NCI-H1417 treated with DMSO at 0.1 percent for 48 hours (cell line): Measurements from ENCODE around the gene MAP7D1.

ENCODE experiments used
- DNase-seq: peaks from one replicate; lab custom pipeline; 2025; lab: John Stamatoyannopoulos, UW

MAP7D1 gene

DNA sequence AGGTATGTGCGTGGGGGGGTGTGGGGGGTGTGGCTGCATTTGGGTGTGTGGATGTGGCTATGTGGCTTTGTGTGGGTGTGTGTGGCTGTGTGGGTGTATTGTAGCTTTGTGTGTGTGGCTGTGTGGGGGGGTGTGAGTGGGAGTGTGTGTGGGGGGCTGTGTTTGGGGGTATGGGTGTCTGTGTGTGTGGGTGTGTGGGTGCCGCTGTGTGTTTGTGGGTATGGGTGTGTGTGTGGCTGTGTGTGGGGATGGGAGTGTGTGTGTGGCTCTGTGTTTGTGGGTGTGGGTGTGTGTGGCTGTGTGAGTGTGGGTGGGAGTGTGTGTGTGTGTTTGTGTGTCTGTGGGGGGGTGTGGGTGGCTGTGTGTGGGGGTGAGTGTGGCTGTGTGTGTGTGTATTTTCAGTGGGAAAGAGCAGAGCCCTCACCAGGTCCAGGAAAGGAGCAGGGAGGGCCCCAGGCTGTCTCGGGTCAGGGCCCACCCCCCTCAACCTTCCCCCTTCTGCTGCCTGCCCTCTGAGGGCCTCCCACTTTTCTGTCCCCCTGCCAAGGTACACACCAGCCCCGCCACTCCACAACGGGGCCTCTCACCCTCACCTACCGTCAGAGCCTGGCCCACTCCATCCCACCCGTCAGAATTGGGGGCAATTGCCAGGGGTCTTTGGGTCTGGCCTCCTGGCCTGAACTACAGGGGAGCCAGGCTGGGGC, 29.0 kb upstream of the MAP7D1 start:
- DNase-seq, result no peak

DNA sequence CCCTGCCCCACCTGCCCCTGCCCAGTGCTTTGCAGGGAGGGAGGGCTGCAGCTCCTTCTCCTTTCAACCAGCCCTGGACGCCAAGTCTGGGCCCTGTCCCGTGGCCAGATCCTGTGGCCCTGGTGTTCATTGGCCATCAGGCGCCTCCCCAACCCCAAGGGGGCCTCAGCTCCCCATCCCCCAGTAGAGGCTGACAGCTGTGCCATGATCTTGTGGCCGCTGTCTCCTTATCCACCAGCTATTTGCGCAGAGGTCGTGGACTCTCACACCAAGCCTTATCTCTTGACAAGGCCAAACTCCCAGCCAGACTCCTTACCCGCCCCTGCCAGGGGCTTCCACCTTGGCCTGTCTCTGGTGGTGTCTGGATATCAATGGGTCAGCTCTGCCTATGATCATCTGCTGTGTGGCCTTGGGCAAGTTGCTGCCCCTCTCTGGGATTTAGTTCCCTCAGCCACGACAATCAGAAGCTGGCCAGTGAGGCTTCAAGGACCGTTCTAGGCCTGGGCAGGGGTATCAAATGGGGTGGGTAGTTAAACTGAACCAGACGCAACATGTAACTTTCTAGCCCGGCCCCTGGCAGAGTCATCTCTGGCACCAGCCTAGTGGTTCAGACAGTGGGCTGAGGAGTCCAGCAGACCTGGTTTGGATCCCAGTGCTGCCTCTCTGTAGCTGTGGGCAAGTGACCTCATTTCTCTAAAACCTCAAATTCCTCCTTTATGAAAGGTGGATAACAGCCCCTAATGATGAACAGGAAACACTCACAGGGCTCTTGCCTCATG, 27.6 kb upstream of the MAP7D1 start:
- no peak for DNase-seq

DNA sequence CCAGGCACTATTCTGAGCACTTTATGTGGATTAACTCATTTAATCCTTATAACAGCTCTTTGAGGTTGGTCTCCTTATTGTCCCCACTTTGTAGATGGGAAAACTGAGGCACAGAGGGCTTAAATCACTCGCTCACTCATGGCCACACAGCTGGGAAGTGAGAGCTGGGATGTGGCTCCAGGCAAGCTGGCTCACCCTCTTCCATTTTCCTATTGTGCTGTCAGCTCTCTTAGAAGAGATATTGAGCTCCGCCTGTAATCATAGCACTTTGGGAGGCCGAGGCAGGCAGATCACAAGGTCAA, 27.1 kb upstream of the MAP7D1 start:
- DNase-seq, result no peak

DNA sequence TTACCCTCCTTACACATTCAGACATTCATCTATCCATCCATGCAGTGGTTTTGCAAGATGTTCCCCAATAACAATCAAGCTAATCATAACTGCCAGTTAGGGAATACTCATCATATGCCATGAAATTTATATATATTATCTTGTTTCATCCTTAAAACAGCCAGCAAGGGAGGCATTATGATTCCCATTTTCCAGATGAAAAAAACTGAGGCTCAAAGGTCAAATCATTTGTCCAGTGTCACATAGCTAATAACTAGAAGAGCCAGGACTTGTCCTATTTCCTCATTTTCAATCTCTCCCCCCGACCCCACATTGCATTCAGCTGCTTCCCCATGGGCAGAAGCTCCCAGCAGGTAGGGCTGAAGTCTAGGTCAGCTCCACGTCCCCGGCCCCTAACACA, 23.9 kb upstream of the MAP7D1 start:
- no peak for DNase-seq

DNA sequence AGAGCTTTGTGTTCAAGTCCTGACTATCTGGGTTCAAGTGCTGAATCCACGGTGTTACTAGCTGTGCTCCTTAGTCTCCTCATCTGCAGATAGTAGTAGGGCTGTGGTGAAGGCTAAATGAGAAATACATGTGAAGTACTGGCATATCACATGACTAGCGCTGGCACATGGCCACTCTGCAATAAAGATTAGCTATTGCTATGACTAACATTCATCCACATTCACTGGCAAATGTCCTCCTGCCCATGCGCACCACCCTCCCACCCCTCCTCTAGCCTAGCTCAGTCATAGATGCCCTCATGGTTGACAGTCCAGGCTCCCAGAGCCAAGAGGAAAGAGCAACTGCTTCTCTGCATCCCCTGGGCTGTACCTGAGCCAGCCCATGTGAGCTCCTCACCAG, 22.5 kb upstream of the MAP7D1 start:
- no peak for DNase-seq

DNA sequence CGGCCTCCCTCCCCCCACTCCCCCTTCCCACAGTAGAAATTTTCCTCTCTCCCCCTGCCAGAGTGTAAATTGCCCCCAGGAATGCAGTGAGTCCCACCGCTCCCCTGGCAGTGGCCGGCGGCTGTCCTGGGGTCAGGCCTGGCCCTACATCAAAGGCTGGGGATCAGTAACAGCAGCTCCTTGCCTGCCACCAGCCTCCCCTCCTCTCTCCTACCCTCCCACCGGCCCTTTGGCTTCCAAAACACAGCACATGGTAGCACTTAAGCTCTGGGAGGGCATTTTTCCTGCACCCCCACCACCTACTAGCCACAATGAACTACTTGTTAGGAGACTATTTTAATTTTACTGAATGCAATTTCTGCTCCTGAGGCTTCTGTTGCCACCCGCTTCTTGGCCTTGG, 21.9 kb upstream of the MAP7D1 start:
- DNase-seq, result no peak

DNA sequence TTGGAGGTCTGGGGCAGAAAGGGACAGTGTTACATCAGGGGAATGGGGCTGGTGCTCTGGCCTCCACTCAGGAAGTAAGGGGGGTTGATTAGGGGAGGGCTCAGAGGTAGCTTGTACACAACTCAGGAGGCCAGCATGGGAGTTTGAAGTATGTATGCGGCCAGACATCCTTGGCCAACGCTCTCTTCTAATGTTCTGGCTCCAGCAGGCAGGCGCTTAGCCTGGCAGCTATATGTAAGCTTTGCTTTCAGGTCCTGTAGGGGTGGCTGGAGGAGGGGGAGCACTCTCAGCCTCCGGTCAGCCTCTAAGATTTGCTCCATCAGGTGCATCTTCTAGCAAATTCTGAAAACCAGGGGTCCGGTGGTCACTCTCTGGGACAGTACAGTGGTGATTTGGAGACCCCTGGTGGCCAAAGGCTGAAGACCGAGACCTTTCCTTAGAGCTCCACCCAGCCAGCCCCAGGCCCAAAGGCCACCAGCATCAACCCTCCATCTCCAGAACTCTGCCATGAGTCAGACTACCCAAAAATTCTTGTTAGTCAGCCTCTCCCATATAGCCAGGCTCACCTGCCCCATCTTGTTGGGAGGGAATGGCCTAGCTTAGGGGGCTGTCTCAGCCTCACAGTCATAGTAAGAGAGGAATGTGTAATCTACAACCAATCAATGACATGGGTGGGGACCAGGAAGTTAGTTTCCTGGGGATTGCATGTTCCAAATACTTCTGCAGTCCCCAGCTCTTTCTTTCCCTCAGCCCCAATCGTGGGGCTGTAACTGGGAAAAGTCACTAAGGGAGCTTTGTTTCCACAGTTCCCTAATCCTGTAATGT, 21.2 kb upstream of the MAP7D1 start:
- no peak for DNase-seq

DNA sequence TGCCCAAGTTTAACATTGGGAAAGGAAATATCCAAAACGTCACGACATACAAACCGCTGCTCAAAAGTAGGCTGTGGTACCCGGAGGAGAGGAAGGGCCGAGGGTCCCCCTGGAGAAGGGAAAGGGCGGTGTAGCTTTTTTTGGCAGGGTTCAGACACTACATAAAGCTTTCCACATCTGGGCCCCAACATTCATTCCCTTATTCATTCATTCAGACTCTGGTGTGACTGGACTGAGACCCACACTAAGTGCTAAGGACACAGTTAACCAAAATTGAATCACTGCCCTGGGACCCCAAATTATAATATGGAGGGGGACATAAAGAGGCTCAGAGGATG, 20.7 kb upstream of the MAP7D1 start:
- no peak for DNase-seq

DNA sequence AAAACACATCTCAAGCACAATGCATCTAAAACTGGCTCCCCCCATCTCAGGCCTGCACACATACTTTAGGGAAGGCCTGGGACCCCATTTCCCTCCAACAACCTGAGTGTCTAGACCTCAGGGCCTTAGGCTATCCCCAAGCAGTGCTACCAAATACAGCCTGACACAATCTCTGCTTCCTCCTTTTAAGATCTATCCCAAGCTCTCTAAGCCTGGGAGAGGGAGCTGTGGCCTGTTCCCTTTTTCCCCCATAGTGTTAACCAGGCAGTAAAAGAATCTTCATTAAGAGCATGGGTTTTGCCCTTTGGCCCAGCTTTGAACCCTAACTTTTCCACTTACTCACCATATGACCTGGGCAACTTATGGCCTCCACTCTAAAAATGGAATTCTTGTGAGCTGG, 20.2 kb upstream of the MAP7D1 start:
- DNase-seq, result no peak

DNA sequence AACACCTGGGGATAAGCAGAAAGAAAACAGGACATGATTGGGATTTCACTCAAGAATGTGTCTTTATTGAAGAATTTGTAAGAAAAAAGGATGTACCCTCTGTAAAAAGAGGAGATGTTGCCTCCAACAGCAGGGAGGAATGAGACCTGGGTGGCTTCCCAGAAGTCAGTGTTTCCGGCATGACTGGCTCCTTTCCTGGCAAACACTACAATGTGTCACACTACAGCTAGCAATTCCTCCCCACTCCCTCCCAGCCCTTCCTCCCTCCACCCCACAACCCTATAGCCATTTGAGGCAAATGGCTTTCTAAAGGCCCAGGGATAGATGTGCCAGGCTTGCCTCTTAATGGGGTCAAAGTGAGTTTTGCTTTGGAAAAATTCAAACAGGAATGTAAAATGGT, 19.4 kb upstream of the MAP7D1 start:
- DNase-seq, result no peak

DNA sequence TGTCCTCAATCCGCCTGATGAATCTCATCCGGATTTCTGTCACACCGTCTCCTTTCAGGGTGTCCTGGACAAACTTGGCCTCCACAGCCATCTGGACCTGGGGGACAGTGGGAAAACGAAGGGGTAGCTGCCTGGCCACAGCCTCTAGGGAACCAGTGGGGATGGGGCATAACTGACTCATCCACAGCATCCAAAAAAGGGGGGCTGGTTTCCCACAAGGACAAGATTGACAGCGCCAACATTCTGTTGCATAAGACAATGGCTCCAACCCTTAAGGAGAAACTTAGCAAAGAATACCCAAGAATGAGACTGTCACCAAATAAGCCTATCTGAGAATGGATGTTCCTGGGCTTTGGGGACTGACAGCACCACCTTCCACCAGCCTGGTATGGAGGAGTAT, 18.7 kb upstream of the MAP7D1 start:
- no peak for DNase-seq

DNA sequence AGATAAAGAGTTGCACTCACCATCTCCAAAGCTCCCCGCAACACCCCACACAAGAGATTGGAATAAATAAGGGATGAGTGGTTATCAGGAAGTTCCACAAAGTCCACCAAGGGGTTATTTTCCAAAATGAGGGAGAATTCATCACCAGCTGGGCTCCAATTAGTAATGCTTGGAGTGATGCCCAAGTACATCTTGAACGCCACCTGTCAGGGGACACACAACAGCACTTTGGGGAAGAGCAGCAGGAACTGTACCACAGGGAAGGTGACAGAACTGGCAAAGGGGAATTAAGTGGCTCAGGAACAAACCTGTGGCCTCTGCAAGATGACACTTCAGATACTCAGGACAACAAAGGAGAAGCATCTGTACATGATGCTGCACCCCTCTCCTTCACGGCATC, 18.2 kb upstream of the MAP7D1 start:
- no peak for DNase-seq

DNA sequence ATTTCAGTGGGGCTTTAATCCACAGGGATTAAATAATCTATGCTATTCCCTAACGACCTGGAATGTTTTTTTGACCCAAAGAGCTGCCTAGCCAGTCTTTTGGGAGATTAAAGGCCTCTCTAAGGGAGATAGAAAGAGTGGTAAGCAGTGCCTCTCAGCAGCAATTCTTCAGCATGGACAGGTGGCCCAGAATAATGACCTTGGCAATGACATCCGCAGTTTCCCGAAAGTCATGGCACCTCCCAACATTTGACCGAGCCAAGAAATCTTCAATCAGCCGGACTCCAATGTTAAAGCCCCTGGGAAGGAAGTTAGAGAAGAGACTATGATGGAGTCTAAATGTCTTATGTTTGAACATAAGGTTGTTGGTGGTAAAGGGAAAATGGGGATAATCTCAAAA, 16.4 kb upstream of the MAP7D1 start:
- no peak for DNase-seq

DNA sequence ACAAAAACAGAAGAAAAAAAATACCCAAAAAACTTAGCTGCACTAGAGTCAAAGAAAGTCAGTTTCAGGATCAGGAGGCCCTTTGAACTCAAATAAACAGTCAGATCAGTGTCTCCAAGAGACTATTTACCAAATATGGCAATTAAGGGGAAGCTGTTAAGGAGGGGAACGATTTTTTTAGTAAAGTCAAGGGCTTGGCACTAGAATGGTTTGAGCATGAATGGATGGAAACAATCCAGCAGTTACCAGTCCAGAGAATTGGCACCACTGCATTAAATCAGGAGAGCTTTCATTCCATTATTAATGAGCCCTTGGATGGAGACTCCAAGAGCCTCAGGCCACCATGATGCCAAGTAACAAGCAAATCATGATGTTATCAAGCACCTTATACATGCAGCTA, 13.8 kb upstream of the MAP7D1 start:
- no peak for DNase-seq

DNA sequence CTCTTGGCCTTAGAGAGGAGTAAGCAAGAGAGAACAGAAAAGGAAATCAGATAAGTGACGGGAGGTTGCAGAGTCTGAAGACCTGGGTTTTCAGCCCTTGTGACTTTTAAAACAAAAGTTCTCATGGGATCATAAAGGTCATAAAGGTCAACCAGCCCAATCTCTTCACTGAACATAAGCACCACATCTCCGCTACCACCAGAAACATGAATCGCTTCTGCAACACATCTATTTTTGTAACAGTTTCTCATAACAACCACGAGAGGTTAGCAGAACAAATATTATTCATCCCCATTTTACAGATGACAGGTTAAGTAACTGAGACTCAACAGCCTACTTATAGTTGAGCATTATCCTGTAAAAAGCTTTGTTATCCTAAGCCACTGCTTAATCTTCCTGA, 12.5 kb upstream of the MAP7D1 start:
- DNase-seq, result no peak

DNA sequence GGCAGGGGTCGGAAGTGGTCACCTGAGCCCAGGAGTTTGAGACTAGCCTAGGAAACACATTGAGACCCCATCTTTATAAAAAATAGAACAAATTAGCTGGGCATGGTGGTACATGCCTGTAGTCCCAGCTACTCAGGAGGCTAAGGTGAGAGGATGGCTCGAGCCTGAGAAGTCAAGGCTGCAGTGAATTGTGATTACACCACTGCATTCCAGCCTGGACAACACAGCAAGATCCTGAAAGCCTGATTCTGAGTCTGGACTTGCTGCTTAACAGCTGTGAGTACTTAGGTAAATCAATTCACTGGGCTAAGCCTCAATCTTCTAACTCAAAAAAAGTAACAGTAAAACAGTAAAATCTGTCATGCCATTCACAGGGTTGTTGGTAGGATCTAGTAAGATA, 11.5 kb upstream of the MAP7D1 start:
- no peak for DNase-seq

DNA sequence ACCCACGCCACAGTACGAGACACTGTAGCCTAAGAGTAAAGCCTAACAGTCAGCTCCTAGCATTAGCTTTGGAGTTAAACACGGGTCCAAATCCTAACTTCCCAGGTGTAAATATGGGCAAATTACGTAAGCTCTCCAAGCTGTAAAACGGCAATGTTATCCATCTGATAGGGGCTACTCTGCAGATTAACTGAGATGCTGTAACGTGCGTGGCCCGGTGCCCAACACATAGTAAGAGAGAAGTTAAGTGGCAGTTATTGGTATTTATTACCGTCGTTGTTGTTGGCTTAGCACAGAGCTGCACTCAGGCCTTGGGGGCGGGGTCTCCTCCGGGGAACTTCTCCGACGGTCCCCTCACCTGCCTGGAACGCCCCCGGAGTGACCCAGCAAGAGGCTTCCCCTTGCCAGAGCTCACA, 7.1 kb upstream of the MAP7D1 start:
- no peak for DNase-seq

DNA sequence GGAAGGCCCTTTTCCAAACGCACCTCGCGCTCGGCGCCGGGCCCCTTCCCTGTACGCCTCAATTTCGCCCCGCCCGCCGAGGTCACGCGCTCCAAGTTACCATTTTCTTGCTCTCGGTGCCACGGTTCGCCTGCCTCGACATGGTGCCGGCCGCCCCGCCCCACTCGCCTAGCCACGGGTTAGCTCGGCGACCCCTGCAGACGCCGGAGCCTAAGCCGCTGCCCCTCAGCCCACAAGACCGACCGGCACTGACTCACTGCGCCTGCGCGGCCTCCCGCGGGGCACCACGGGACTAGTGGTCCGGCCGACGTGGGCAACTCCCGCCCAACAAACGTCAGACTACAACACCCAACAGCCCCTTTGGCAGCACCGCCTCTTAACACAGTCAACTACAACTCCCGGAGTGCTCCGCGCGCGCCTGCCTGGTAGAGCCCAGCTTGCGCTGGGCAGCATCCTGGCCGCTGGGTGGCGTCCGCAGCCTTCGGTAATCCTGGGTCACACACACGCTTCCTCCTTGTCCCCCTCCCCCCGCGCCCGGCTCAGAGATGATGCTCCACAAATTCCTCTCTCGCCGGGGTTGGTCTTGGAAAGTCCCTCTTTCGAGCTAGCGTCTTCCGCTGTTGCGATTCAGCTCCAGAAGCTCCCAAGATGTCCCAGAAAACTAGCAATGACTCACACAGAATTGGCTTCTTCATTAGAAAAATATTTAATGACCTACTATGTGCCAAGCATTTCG, 6.6 kb upstream of the MAP7D1 start, which contains the start of gene TRAPPC3:
Gene TRAPPC3, minus strand, starts transcription at position 250 of the 736 bp plus-strand sequence. Its CDS starts 108 bp downstream, at position 142.
- peak; percentile 95 for DNase-seq

DNA sequence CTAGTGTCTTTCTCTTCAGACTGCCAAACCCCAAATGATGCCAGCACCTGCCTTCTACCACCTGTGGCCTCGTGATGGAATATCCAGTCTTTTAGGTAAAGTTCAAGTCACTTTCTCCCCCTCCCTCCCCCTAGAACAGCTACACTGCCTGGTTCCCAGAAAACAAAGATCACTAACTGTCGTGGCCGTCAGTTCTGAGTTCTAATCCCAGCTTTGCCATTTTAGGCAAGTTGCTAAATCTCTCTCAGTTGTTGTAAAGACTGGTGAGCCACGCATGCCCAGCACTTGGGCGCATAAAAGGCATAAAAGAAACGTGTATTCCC, 6.0 kb upstream of the MAP7D1 start:
- no peak for DNase-seq

DNA sequence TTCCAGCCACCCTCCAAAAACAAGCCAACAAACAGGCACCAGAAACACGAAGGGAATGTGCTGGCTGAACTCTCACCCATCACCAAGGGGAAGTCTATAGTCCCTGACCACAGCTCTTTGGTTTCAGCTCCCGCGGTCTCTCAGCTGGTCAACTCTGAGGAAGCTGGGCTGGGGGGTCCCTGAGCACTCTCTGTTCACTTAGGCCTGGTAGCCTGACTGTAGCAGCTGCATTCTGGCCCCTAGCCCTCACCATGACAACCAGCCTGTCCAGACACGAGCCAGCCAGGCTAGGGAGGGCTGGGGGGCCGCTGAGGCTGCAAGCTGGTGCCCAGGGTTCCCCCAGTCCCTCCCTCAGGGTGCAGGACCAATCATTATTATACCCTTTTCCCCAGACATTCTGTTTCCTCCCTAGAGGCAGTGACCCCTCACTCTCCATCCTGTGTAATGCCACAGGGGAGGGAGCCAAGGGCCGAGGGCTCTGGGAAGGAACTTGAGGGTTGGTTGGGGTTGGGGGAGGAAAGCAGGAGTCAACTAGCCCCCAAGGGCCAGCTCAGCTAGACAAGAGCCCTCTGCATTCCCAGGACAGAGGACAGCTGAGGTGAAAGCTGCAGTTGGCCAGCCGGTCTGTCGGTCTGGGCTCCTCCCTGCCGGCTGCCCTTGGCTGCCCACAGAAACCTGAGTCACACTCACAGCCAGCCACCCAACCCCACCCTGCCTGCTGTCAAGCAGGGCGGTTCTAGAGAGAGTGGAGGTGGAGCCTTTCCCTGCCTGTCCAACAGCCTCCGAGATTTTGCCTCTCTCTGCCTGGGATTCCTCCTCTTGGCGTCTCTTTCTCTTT, 5.4 kb upstream of the MAP7D1 start:
- DNase-seq, result no peak

DNA sequence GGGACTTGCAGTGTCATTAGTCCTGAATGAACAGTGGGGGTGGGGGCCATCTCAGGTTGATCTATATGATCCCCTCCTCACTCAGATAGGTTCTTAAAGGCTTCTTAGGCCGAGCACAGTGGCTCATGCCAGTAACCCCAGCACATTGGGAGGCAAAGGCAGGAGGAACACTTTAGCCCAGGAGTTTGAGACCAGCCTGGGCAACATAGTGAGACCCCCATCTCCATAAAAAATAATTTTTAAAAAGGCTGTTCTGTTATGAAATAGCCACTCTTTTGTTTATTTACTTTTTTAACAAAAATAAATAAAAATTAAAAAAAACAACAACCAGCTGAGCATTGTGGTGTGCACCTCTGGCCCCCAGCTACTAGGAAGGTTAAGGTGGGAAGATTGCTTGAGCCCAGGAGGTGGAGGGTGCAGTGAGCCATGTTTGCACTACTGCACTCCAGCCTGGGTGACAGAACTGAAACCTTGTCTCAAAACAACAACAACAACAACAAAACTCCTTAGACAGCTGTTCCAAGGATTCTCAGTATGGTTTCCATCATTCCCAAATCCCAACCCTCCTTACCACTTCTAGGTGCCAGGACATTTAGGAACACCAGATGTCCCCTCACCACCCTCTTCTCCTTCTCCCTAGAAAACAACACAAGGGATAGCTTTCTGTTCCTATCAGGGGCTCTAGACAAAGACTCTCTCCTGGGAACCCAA, 4.7 kb upstream of the MAP7D1 start:
- no peak for DNase-seq
